GM12875 (cell line): ENCODE results near the gene PLA2G4E.
A peak's percentile ranks its signal among the peaks of the same experiment; 100 is the strongest.

Source experiments
- H3K4me3 ChIP-seq: one replicate; pipeline ENCODE4 v1.5.1; 2011; ENCODE audit warnings: low read depth, low read length, control low read depth
- TF ChIP-seq, protein P1 (sequence below): IDR thresholded peaks from 2 replicates; pipeline ENCODE4 v1.5.1; 2011; ENCODE audit warnings: low read depth, mild to moderate bottlenecking, control low read depth, inconsistent platforms, low read length, moderate library complexity, borderline replicate concordance; ENCODE audit not compliant: insufficient read depth

PLA2G4E gene

DNA sequence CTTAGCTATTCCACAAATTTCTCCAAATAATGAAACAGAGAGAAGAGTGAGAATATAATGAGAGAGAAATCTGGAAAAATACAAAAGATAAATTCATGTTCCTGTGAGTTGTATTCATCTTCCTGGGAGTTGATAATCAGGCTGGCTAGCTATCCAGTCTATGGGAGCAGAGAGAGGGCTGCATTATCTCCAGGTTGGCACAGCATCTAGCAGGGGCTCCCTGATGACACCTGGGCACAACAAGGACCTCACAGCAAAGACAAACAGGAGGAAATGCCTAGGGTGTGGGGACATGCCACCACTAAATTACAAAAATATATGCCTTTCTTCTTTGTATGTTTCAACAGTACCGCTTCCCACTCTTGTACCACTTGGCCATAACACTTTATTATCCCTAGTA, 50.4 kb downstream of the PLA2G4E start:
- TF ChIP-seq, protein P1, sequence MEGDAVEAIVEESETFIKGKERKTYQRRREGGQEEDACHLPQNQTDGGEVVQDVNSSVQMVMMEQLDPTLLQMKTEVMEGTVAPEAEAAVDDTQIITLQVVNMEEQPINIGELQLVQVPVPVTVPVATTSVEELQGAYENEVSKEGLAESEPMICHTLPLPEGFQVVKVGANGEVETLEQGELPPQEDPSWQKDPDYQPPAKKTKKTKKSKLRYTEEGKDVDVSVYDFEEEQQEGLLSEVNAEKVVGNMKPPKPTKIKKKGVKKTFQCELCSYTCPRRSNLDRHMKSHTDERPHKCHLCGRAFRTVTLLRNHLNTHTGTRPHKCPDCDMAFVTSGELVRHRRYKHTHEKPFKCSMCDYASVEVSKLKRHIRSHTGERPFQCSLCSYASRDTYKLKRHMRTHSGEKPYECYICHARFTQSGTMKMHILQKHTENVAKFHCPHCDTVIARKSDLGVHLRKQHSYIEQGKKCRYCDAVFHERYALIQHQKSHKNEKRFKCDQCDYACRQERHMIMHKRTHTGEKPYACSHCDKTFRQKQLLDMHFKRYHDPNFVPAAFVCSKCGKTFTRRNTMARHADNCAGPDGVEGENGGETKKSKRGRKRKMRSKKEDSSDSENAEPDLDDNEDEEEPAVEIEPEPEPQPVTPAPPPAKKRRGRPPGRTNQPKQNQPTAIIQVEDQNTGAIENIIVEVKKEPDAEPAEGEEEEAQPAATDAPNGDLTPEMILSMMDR, result no peak

DNA sequence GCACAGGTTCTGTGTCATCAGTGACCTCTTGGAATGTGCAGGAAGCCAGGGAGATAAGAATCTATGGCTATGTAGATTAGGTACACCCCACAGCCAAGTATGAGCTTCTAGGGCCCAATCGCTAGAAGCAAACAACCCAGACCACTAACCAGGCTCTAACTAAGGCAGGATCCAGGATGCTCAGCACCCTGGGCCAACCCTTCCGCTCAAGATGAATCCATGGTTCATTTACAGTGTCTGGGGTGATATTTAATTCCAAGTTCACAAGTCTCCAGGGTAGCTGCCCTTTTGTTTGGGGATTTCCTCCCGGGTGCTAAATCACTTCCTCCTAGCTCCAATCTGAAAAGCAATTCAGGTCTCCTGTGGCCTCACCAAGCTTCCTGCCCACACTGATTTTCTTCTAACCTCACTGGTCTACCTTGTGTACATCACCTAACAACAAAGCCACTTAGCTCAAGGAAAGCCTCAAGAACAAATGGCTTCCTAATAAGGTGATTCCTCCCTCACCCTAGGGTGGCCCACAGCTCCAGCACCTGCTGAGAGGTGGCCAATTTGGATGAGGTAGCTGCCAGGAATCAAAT, 50.9 kb downstream of the PLA2G4E start:
- peak overlapping the region; percentile 98 for H3K4me3 ChIP-seq
- TF ChIP-seq, protein P1, result no peak

More for the DNA sequence above, 50.4 kb downstream of the PLA2G4E start:
- peak overlapping the region; percentile 98 for H3K4me3 ChIP-seq

DNA sequence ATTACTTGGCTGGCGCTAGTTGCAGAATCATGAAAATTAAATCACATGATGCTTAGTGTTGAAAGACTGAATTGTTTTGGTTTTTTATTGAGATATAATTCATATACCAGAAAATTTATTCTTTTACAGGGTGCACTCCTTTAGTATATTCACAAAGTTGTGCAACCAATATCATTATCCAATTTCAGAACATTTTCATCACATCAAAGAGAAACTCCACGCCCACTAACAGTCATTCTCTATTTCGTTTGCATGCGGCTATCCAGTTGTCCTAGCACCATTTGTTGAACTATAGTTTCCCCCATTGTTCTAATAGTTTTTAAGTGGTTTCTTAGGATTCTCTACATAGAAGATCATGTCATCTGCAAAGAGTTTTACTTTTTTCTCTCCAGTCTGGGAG, 52.1 kb downstream of the PLA2G4E start:
- H3K4me3 ChIP-seq, result no peak overlapping the region

DNA sequence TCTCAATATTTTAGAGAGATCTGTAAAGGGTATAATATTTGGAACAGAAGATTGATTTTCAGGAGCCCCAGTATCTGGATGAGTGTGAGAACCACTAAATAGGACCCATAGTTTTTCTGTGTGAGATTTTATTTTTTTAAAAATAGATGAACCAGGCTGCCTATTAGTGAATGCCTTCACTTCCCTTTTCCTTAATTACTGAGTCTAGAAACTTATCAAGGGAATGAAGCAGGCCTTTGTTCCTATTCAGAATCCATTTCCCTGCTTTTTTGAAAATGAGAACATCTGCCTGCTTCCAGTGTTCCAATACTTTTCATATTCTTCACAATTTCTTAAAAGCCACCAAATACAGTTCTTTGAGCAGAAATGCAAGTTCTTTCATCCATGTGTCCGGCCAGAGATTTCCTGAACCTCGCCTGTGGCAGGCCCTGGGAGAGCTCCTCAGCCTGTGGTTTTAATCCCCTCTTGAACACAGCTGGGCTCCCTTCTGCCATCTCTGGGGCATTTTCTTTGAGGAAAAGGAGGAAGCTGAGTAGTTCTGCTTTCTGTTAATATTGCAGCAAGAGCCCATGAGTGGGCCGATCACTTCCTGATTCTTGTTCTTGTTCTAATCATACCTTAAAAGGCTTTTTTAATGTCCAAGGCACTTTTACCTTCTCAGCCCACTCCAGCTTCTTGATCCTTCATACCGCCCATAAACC, 53.2 kb downstream of the PLA2G4E start:
- TF ChIP-seq, protein P1, result no peak
- no peak overlapping the region for H3K4me3 ChIP-seq

More for the DNA sequence above, 52.1 kb downstream of the PLA2G4E start:
- TF ChIP-seq, protein P1, result no peak

DNA sequence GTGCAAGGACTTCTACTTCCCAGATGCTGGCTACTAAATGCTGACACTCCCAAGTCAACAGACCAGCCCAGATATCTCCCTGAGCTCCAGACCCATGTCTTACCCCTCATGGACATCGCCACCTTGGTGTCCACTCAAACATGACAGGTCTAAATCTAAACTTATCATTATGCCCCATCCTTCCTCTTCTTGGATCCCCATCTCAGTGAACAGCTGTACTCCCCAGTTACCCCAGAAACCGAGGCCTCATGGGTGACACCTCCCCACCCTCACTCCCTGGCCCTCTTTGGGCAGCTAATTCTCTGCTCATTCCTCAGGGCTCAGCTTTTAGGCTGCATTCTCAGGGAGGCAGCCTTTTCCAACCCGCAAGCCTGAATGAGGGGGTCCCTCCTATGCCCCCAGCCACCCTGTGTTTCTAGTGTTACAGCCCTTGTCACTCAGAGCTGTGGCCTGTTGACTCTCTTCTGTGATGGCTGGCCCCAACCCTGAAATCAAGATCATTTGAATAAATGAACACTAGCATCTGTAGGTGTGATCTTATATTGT, 53.8 kb downstream of the PLA2G4E start:
- no peak overlapping the region for H3K4me3 ChIP-seq

DNA sequence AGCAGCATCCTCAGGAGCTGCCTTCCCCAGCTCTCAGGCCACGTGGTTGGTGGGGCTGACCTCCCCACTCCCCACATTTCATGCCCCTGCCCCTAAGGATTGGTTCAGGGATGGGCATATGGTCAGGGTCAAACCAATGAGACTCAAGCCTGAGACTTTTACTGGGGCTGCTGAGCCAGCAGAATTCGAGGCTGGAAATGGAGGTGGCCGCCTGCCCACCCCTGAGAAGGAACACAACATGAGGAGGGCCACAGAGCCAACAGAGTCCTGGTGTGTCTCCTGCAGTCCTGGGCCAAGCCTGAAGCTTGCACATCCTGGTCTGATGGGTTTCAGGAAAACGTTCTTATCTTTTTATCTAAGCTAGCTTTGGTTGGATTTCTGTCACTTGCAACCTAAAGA, 54.4 kb downstream of the PLA2G4E start:
- H3K4me3 ChIP-seq, result no peak overlapping the region
- TF ChIP-seq, protein P1, result no peak

More for the DNA sequence above, 53.8 kb downstream of the PLA2G4E start:
- TF ChIP-seq, protein P1, result no peak
